Endodermal cell (in vitro differentiated cells): ENCODE measurements around the gene FSHR. TPM values are rescaled to one million over a fixed set of nuclear protein-coding genes. Genes with fewer than 3 reads are reported as not detected.
A peak's percentile ranks its signal among the peaks of the same experiment; 100 is the strongest.

Source experiments
- DNase-seq: peaks from one replicate; pipeline ENCODE4 v3.0.0-alpha.2; 2017
- H3K27ac ChIP-seq: 2 replicates; pipeline ENCODE4 v1.5.1; 2013; ENCODE audit warnings: mild to moderate bottlenecking, low read depth, low read length, moderate library complexity
- H3K27me3 ChIP-seq: 2 replicates; pipeline ENCODE4 v1.6.1; 2013; ENCODE audit warnings: mild to moderate bottlenecking, low read length, moderate library complexity; ENCODE audit not compliant: insufficient read depth, control insufficient read depth, poor library complexity, severe bottlenecking
- H3K36me3 ChIP-seq: 2 replicates; pipeline ENCODE4 v1.7.0; 2013; ENCODE audit warnings: mild to moderate bottlenecking, low read length, moderate library complexity; ENCODE audit not compliant: control insufficient read depth, insufficient read depth
- H3K4me1 ChIP-seq: one replicate; pipeline ENCODE4 v1.7.0; 2013; ENCODE audit warnings: low read length; ENCODE audit not compliant: control insufficient read depth, insufficient read depth
- H3K4me3 ChIP-seq: 2 replicates; pipeline ENCODE4 v1.5.1; 2013; ENCODE audit warnings: mild to moderate bottlenecking, low read length, moderate library complexity
- H3K9ac ChIP-seq: 2 replicates; pipeline ENCODE4 v1.6.1; 2013; ENCODE audit warnings: mild to moderate bottlenecking, low read length, moderate library complexity; ENCODE audit not compliant: poor library complexity, severe bottlenecking; ENCODE audit errors: extremely low read depth
- H3K9me3 ChIP-seq: 2 replicates; pipeline ENCODE4 v1.6.1; 2013; ENCODE audit warnings: mild to moderate bottlenecking, low read length, moderate library complexity; ENCODE audit not compliant: control insufficient read depth
- H3K27ac Mint-ChIP-seq: 2 replicates; pipeline ENCODE4 v1.8.0; 2020; ENCODE audit warnings: mixed read lengths
- H3K27me3 Mint-ChIP-seq: 2 replicates; pipeline ENCODE4 v1.8.0; 2021; ENCODE audit warnings: mild to moderate bottlenecking, mixed read lengths; ENCODE audit not compliant: insufficient read depth
- H3K36me3 Mint-ChIP-seq: 2 replicates; pipeline ENCODE4 v1.8.0; 2020; ENCODE audit warnings: low read depth, mixed read lengths
- H3K4me1 Mint-ChIP-seq: 2 replicates; pipeline ENCODE4 v1.8.0; 2020; ENCODE audit warnings: mixed read lengths
- H3K4me3 Mint-ChIP-seq: 2 replicates; pipeline ENCODE4 v1.8.0; 2020; ENCODE audit warnings: mild to moderate bottlenecking, moderate library complexity, mixed read lengths
- H3K9me3 Mint-ChIP-seq: 2 replicates; pipeline ENCODE4 v1.8.0; 2020; ENCODE audit warnings: mild to moderate bottlenecking, mixed read lengths
- CTCF ChIP-seq: fragments of 200-600 bp; sonication (generic); conservative IDR thresholded peaks from 2 replicates; pipeline ENCODE4 v1.5.0; 2021; ENCODE audit warnings: antibody characterized with exemption, mild to moderate bottlenecking
- WGBS, 2 experiments: methylation state at CpG; one replicate each; pipeline versions ENCODE4 v1.1.5 to v1.1.7; 2013; ENCODE audit warnings: missing lambda C conversion rate in 2 of 2, mixed read lengths in 1 of 2; ENCODE audit not compliant: insufficient coverage in 1 of 2, insufficient read length in 1 of 2; 5-methylcytosine and 5-hydroxymethylcytosine counted together
- total RNA-seq, 2 donors: library from RNA; stranded (reverse); fragmentation: NEBNext Ultra II Directional in 1 of 2; extraction: Animal tissue kit (Norgen Biotek cat#: 25700) in 1 of 2; gene quantifications; 2 replicates in 1 of 2; 3 replicates in 1 of 2; pipeline ENCODE4 v1.2.1, GENCODE V29; 2021

The FSHR gene
- total RNA-seq, 2 donors from 2014 or later: 4.7 to 6.5 TPM

GRCh38 chr2:49080681-49081080 is 73.6 kb downstream of the FSHR start:
- WGBS, 2 experiments: 38 to 39% methylated on average over 1 to 2 of the region's 2 CpGs
- Mint-ChIP-seq H3K36me3 (peaks cover 20% of the 10 kb centered on the region), H3K4me1 (peaks cover 10% of the 10 kb centered on the region), H3K27me3 (peaks cover 5% of the 10 kb centered on the region), H3K27ac (no peak overlapping the region), H3K4me3 (no peak overlapping the region), H3K9me3 (peaks cover 26% of the 10 kb centered on the region)
- Histone ChIP-seq H3K9ac (no peak overlapping the region), H3K27me3 (no peaks in the 10 kb centered on the region), H3K36me3 (no peaks in the 10 kb centered on the region), H3K4me3 (no peak overlapping the region), H3K9me3 (no peaks in the 10 kb centered on the region), H3K27ac (no peak overlapping the region), H3K4me1 (no peaks in the 10 kb centered on the region)
- DNase-seq: peak; percentile 70
- peak; percentile 27 for TF ChIP-seq CTCF

GRCh38 chr2:49070716-49071115 is 83.6 kb downstream of the FSHR start:
- no peaks in the 10 kb centered on the region for H3K27me3 Mint-ChIP-seq
- no peaks in the 10 kb centered on the region for H3K36me3 Mint-ChIP-seq
- no peak for TF ChIP-seq CTCF
- H3K4me3 Mint-ChIP-seq: no peak overlapping the region
- Histone ChIP-seq H3K36me3 (no peaks in the 10 kb centered on the region), H3K4me3 (no peak overlapping the region), H3K27me3 (no peaks in the 10 kb centered on the region), H3K9me3 (no peaks in the 10 kb centered on the region), H3K27ac (no peak overlapping the region), H3K4me1 (no peaks in the 10 kb centered on the region), H3K9ac (no peak overlapping the region)
- no CpG with 5 or more reads among the region's 2 CpGs for WGBS, 2 experiments
- no peak for DNase-seq
- H3K9me3 Mint-ChIP-seq: peaks cover 18% of the 10 kb centered on the region
- no peaks in the 10 kb centered on the region for H3K4me1 Mint-ChIP-seq
- H3K27ac Mint-ChIP-seq: no peak overlapping the region

GRCh38 chr2:49069829-49070228 is 84.5 kb downstream of the FSHR start:
- H3K4me3 ChIP-seq: no peak overlapping the region
- H3K27me3 ChIP-seq: no peaks in the 10 kb centered on the region
- no peak overlapping the region for H3K9ac ChIP-seq
- no peak for TF ChIP-seq CTCF
- no peak for DNase-seq
- no peak overlapping the region for H3K27ac ChIP-seq
- Mint-ChIP-seq H3K36me3 (no peaks in the 10 kb centered on the region), H3K4me3 (no peak overlapping the region), H3K4me1 (no peaks in the 10 kb centered on the region), H3K27ac (no peak overlapping the region), H3K9me3 (peaks cover 16% of the 10 kb centered on the region), H3K27me3 (no peaks in the 10 kb centered on the region)
- 100% methylated on average over 1 of the region's 1 CpG; no CpG with 5 or more reads in 1 of the 2 experiments for WGBS, 2 experiments
- H3K9me3 ChIP-seq: no peaks in the 10 kb centered on the region
- H3K4me1 ChIP-seq: no peaks in the 10 kb centered on the region
- no peaks in the 10 kb centered on the region for H3K36me3 ChIP-seq
